ENCODE measurements around the gene PDGFD.

DNA sequence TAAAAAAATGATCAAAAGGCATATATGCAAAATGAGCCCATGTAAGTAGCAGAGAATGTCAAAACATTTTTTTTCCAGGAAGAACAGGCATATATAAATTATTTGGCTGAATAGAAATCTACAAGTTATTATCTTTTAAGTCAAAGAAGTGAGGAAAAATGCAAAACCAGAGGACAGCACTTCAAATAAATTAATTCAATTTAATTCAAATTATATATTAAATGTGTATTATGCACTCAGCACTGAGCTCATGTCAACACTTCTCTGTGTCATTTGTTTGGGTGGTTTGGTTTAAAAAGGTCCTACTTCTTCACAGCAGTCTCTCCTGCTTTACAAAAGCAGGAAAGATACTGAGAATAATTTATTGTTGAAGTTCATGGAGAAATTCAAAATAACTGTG lies 41.9 kb upstream of the PDGFD start:
- TF ChIP-seq POLR2AphosphoS5 (IDR thresholded peaks at IDR 0.05; ENCODE audit: insufficient read depth in 1 of 2, low read depth in 1 of 2): no peak
- TF ChIP-seq POLR2A (IDR thresholded peaks at IDR 0.05): no peak
- TF ChIP-seq, protein P1, sequence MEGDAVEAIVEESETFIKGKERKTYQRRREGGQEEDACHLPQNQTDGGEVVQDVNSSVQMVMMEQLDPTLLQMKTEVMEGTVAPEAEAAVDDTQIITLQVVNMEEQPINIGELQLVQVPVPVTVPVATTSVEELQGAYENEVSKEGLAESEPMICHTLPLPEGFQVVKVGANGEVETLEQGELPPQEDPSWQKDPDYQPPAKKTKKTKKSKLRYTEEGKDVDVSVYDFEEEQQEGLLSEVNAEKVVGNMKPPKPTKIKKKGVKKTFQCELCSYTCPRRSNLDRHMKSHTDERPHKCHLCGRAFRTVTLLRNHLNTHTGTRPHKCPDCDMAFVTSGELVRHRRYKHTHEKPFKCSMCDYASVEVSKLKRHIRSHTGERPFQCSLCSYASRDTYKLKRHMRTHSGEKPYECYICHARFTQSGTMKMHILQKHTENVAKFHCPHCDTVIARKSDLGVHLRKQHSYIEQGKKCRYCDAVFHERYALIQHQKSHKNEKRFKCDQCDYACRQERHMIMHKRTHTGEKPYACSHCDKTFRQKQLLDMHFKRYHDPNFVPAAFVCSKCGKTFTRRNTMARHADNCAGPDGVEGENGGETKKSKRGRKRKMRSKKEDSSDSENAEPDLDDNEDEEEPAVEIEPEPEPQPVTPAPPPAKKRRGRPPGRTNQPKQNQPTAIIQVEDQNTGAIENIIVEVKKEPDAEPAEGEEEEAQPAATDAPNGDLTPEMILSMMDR (IDR thresholded peaks at IDR 0.05): no peak
